Hematopoietic multipotent progenitor cell (in vitro differentiated cells): ENCODE measurements around the gene CCDC27. TPM values are rescaled to one million over a fixed set of nuclear protein-coding genes. Genes with fewer than 3 reads are reported as not detected.
"Not testable (repeated sequence)": the region's sequence is repeated elsewhere in the genome, so short reads cannot be mapped to it uniquely, and the experiment has no call there.

Experiments used
- DNase-seq, 3 donors: peaks; one replicate each; pipeline ENCODE4 v3.0.0-alpha.2; 2011 to 2015; ENCODE audit warnings: low read depth in 2 of 3, low spot score in 2 of 3
- total RNA-seq: library from RNA; depleted of rRNA; stranded (reverse); fragments of >200 nt; gene quantifications from one replicate; pipeline ENCODE4 v1.2.3, GENCODE V29; 2012

CCDC27 gene
- total RNA-seq, 1 donor = not detected

GRCh38 chr1:3787745-3788605 is 35.7 kb downstream of the CCDC27 start:
- DNase-seq = no peak

GRCh38 chr1:3788756-3789420 is 36.6 kb downstream of the CCDC27 start:
- no peak for DNase-seq

GRCh38 chr1:3789421-3790300 is 37.4 kb downstream of the CCDC27 start:
- DNase-seq = no peak

GRCh38 chr1:3790500-3790923 is 38.3 kb downstream of the CCDC27 start:
- DNase-seq = no peak

- DNase-seq = no peak
These were observed 38.7 kb downstream of the CCDC27 start for GRCh38 chr1:3790952-3791351.

- DNase-seq = no peak
These were observed 43.4 kb downstream of the CCDC27 start for GRCh38 chr1:3795453-3796214.

GRCh38 chr1:3796215-3797061 is 44.2 kb downstream of the CCDC27 start, which contains the start of gene LRRC47:
Gene LRRC47, minus strand, starts transcription at chr1:3796498. Its CDS starts 22 bp downstream, at chr1:3796476.
- peak; percentile 81 to 94 (median 89) for DNase-seq

- DNase-seq = no peak
These were observed 47.9 kb downstream of the CCDC27 start for GRCh38 chr1:3799976-3800685.

- DNase-seq = not testable (repeated sequence)
These were observed 48.5 kb downstream of the CCDC27 start for GRCh38 chr1:3800795-3801194.

- no peak for DNase-seq
These were observed 51.8 kb downstream of the CCDC27 start for GRCh38 chr1:3803905-3804626.

GRCh38 chr1:3804627-3804944 is 52.3 kb downstream of the CCDC27 start:
- DNase-seq = not testable (repeated sequence)

- no peak for DNase-seq
These were observed 52.8 kb downstream of the CCDC27 start for GRCh38 chr1:3805038-3805437.

GRCh38 chr1:3807769-3808168 is 55.5 kb downstream of the CCDC27 start:
- no peak for DNase-seq

GRCh38 chr1:3809680-3810079 is 57.4 kb downstream of the CCDC27 start:
- DNase-seq = no peak

- not testable (repeated sequence) for DNase-seq
These were observed 58.0 kb downstream of the CCDC27 start for GRCh38 chr1:3810149-3810761.

- DNase-seq = no peak
These were observed 59.3 kb downstream of the CCDC27 start for GRCh38 chr1:3811595-3811911.

GRCh38 chr1:3814065-3814464 is 61.8 kb downstream of the CCDC27 start:
- no peak for DNase-seq
